Stimulated activated CD8-positive, alpha-beta memory T cell treated with anti-CD3 and anti-CD28 coated beads, Interleukin-7, amount 100 ng/mL, for 4 hours (primary cell): ENCODE results near the gene HSPG2.

ENCODE experiments used
- DNase-seq, 2 donors: peaks; one replicate each; pipeline ENCODE4 v3.0.0-alpha.2; 2020; ENCODE audit warnings: low read depth in 2 of 2

HSPG2 gene

DNA sequence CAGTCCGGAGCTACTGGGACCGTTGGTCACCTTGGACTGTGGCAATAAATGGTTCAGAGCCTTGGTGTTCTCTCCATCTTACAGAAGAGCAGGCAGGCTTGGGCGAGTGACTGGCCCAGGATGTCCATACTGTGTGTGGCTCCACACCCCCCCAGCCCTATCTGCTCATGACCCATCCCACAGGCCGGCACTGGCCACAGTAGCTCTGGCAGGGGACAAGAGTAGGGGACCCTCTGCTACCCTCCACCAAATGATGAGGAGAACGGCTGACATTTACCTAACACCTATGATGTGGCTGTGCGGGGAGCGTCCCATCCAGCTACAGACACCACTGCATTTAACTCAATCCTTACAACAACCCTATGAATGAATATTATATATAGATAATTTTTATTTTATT is 111.7 kb downstream of the HSPG2 start:
- no peak for DNase-seq

DNA sequence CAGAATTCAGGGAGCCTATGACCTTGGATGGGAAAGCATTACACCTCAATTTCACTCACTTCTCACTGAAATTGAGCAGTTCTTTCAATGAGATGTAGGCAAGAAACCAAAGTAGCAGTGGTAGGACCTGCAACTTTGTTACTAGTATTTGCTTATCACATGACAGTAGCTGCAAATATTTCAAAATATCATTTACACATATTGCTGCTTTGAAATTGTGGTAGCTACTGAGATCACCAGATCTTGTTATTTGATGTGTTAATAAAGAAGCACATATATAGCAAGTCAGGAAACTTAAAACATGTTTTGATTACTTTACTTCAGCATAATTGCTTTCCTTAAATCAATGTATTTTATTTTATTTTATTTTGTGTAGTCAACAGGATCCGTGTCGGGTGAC is 112.2 kb downstream of the HSPG2 start:
- no peak for DNase-seq

DNA sequence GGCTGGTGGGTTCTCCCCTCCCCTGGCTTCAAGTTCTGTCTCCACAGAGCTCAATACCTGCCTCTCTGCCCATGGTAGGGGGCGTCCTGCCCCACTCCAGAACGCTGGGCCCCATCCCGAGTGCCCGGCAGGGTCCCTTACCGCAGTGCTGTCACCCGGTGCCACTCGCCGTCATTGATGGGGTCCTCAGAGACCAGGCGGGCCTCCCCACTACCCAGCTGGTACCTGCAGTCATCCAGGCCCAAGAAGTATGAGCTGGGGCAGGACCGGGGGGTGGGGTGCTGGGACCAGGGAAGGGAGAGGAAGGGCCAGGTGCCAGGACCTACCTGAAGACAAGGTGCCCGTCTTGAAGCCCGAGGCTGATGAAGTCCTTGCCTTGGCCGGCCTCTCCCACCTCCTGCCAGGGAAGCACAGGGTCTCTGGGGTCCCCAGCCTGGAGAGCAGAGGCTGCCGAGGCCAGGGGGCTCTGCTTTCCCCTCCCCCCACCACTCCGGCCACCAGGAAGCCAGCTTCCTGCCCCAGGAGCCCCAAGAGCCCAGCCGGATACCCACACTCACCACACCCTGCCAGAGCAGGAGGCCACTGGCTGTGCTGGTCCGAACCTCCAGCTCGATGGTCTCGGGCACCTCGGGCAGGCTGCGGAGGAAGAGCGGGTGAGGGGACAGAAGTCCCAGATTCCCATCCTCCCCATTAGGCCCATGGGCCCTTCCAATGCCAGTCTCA is 113.0 kb downstream of the HSPG2 start:
- no peak for DNase-seq

DNA sequence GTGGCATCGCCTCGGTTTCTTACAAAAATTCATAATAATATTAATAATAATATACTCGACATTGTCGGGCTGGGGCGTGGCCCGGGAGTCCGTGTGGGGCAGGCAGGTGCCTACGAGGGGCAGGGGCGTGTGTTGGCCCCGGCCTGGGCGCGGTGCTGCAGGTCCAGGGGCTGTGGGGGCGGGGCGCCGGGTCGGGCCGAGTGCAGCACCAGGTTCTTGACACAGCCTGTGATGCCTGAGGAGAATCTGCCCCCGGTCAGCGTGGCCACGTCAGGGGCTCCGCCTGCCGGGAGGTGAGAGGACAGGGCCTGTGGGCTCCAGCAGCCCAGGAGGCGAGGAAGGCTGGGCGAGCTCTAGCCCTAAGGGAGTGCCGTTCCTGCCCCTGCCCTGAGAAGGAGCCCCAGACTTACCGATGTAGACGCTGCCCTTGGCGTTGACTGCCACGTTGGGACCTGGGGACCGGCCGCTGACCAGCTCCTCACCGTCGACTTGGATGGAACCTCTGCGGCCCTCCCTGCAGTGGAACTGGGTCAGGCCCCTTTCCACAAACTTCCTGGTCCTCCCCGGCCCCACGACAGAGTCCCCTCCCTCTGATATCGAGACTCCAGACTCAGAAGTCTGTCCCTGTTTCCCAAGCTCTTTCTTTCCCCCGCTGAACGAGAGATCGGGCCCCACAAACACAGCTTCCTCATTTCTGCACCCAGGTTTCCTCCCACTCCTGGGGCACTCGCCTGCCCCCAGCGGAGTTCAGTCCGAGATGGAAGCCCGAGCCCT is 113.7 kb downstream of the HSPG2 start:
- DNase-seq = no peak

DNA sequence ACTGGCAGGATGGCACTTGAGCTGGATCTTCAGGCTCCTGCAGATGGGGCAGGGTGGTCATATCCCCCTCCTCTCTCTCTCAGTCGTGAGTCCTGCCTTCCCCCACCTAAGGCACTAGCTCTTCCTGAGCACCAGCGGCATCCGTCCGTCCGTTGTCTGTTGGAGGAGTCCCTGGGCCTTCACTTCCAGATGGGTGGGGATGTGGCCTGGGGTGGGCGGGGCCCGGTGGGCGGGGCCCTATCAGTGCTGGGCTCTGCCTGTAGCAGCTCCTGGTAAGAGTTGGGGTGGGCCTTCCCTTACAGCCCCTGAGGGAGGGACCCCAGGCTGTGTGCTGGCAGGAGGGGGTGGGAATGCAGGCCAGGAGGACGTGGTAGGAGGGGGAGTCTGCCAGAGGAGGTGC is 114.8 kb downstream of the HSPG2 start:
- DNase-seq = no peak

DNA sequence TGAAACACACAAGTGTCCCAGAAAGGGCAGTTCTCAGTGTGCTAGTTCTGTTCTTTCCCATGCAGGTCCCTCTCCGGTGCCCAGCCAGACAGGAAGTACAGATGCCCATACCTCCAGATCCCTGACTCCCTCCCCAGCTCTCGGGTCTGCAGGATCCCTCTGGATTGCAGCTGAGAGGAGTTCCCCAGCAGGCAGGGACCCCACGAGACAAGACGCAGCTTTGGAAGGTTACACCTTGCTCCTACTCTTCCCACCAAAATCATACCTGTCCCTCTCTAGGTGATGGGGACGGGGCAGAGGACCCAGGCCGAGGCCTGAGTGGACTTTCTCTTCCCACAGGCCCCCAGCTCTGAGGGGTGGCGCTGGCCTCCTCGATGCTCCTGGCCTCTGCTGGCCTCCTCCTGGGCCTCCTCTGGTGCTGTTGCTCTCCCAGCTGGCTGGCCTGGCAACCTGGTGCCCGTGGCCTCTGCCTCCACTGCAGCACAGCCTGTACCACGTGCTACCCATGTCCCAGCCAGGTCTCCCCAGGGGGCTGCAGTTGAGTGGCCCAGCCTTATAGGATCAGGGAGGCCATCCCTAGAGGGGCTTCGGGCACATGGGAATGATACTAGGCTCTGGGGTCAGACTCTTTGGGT is 115.6 kb downstream of the HSPG2 start:
- DNase-seq = no peak

DNA sequence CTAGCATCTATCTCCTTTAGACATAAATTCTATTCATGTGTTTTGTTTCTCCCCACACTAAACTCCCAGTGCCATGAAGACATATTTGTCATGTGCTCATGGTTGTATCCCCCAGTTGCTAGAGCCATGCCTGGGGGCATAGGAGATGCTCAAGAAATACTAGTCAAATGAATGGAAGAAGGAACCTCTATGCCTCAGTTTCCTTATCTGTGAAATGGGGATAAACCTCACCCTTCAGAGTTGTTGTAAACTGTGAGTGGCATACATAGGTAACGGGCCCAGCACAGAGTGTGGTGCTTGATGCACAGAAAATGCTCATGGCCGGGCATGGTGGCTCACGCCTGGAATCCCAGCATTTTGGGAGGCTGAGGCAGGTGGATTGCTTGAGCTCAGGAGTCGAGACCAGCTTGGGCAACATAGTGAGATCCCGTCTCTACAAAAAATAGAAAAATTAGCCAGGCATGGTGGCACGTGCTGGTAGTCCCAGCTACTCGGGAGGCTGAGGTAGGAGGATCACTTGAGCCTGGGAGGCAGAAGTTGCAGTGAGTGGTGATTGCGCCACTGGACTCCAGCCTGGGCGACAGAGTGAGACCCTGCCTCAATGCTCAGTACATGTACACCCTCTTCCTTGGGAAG is 116.4 kb downstream of the HSPG2 start:
- DNase-seq = no peak

DNA sequence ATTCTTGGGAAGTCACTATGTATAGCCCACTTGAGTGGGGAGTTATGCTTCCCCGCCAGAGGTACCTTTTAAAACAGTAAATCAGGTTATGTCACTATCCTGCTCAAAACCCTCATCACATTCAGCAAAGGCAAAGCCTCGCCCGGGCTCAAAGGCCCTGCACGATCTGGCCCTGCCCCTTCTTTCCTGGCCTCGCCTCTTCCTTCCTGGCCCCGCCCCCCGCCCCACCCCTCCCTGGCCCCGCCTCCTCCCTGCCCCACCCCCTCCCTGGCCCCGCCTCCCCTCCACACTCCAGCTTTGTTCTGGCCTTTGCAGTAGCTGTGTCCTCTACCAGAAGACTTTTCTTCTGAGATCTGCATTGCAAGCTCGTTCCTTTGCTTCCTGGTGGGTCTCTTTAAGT is 118.5 kb downstream of the HSPG2 start:
- no peak for DNase-seq

DNA sequence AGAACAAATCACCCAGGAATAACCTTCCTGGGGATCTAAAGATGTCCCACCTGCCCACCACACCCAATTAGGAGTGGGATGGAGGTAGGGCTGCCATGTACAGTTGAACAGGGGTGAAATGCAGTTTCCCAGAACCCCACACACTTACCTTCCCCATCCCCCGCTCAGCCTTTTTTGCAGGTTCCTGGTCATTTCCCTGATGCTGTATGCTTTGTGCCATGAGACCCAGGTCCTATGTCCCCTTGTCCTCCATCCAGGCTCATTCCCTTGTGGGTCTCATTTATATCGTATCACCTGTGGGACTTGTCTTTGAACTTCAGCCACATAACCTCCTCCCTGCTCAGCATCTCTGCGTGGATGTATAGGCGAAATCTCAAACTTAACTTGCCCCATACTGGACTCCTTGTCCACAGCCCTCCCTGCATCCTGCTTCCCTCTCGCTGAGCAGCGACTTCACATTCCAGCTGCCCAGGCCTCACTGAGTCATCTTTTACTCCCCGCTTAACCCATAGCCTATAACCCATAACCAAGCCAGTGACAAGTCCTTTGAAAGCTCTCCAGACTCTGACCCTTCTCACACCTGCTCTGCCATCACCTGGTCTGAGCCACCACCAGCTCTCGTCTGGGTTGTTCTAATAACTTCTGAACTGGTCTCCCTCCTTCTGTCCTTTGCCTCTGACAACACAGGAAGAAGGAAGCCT is 120.4 kb downstream of the HSPG2 start:
- no peak for DNase-seq

DNA sequence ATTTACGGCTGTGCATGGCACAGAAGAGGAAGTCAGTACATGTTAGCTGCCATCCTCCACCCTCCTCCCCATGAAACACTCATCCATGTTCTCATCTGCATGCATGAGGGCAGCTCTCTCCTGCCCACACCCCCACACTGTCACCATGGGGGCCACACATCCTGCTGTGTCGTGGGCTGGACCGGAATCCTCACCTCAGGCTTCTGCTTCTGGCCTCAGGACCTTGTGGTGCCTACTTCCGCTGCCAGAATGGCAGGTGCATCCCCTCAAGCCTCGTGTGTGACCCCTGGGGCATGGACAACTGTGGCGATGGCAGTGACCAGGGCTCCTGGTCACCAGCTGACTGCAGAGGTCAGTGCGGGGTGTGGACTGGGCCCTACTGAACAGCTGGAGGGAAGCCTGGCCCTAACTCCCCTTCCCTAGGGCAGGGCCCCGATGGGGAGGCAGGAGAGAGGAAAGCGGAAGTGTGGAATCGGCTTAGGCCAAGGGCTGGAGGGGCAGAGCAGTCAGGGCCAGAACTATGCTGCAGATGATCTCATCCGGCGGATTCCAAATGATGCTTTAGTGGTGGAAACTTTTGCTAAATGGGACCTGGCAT is 121.3 kb downstream of the HSPG2 start:
- no peak for DNase-seq

DNA sequence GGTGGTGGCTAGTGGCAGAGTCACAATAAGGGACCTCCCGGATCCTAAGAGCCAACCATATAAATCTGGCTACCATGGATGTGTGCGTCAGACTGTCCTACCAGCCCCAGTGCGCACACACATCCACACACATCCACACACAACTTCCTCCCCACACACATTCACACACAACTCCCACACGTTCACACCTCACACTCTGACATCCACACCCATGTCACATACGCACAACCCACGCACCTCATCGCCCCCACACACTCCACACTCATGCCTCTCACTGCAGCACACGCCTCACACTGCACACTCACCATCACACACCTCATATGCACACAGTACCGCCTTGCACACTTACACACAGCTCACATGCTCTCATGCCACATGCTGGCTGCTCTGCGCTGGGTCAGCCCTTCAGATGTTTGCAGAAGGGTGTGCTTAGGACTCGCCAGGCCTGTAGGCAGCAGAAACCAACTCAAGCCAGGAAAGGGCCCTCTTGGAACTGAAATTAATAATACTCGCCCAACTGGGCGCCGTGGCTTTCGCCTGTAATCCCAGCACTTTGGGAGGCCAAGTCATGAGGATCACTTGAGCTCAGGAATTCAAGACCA is 122.0 kb downstream of the HSPG2 start:
- DNase-seq = no peak

DNA sequence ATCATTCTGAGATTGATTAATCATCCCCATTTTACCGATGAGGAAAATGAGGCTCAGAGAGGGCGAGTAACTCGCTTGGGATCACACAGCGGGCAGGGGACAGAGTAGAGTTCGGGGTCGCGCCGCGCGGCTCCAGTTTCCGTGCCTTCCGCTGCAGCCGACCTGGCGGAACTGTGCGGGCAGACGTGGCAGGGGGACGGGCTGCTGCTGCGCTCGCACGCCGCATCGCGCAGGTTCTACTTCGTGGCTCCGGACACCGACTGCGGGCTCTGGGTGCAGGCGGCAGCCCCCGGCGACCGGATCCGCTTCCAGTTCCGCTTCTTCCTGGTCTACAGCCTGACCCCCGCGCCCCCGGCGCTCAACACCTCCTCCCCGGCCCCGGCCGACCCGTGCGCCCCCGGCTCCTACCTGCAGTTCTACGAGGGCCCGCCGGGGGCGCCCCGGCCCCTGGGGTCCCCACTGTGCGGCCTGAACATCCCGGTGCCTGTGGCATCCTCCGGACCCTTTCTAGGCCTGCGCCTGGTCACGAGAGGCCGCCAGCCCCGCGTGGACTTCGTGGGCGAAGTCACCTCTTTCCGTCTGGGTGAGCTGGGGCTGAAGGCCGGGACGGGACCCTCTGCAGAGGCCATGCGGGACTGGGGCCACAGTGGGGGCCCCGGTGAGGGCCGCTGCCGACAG is 122.7 kb downstream of the HSPG2 start:
- peak in 1 of 2 donors; percentile 8 for DNase-seq

DNA sequence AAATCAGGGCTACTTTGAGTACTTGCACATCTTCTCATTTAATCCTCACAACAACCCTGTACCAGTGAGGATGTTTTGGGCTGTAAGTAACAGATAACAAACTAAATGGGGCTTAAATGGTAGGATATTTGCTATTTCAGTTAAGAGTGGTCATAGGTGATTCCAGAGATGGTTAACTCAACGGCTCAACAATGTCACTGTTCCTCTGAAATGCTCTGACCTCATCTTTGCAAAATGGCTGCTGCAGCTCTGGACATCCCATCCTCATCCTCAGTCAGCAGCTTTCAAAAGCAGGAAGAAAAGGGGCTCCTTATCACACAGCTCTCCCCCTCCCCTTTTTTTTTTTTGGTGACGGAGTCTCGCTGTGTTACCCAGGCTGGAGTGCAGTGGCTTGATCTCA is 123.6 kb downstream of the HSPG2 start:
- no peak for DNase-seq

DNA sequence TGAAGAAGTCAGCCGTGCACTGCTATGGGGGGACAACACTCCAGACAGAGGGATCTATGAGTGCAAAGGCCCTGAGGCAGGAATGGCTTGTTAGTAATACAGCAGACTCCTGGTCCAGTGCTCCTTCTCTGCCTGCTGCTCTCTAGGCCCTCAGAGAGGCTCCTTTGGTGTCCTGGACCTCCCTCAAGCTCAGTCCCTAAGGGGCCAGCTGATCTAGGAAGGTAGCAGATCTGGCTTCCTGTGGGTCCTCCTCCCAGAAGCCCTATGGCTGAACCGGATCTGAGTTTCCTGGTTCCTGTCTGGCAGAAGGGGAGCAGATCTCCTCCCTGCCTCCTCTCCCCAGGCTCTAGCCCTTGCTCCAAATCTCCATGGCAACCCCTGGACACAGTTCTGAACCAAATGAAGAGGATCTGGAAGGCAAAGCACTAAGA is 125.2 kb downstream of the HSPG2 start, which contains the start of gene LDLRAD2:
Gene LDLRAD2, plus strand, starts transcription at position 391 of the 431 bp plus-strand sequence. CDS start 187 bp downstream, outside the sequence.
- no peak for DNase-seq

DNA sequence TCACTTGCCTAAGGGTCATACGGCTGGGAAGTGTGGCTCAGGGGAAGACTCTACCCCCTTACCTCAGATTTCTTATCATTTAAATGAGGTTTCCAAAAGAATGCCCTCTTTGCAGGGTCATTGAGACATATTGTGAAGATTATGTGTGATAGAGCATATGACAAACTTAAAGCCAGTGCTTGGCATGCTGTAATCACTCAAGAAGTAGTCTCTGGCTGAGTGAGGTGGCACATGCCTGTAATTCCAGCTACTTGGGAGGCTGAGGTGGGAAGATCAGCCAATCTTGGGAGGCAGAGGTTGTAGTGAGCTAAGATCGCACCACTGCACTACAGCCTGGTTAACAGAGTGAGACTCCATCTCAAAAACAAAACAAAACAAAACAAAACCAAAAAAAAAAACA is 132.6 kb downstream of the HSPG2 start:
- DNase-seq = no peak

DNA sequence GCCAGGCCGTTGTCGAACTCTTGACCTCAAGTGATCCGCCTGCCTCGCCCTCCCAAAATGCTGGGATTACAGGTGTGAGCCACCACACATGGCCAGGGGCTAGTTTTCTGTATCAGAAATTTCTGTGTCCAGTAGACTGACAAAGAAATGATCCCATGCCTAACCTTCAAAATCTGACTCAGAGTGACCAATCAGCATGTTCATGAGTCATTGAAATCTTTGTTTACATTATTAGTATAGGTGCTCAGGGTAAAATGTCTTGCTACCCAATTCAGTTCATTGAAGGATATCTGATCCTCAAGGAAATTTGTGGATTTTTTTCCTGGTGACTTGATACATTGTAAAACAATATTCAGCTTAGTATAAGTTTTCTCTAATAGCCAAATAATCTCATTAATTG is 136.0 kb downstream of the HSPG2 start:
- no peak for DNase-seq

DNA sequence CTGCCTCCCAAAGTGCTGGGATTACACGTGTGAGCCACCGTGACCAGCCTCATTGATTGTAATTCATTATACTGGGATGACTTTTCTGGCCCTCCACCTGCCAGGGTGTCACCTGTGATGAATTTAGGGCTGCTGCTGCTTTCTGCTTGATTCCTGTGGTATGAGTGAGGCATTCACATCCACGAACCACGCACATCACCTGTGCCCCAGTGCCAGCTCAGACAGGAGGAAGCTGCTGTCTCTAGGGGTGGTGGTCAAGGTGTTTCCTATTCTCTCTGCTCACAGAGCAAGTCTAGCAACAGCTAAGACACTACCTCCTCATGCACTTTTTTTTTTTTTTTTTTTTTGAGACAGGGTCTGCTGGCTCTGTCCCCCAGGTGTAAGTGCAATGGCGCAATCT is 137.4 kb downstream of the HSPG2 start:
- DNase-seq = no peak

DNA sequence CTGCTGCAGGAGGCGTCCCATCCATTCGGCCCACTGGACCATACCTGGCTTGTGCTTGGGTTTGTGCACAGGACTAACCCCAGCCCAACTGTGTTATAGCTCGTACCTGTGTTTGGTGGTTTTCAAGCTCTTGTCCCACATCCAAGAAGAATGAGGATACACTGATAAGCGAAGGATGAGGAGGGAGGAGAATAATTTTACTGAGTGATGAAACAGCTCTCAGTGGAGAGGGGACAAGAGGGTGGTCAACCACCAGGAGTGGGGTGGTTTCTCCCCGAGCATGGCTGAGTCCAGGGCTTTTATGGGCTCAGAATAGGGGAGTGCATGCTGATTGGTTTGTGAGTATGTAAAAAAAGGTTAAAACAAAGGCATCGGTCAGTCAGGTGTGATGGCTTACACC is 142.0 kb downstream of the HSPG2 start:
- no peak for DNase-seq

DNA sequence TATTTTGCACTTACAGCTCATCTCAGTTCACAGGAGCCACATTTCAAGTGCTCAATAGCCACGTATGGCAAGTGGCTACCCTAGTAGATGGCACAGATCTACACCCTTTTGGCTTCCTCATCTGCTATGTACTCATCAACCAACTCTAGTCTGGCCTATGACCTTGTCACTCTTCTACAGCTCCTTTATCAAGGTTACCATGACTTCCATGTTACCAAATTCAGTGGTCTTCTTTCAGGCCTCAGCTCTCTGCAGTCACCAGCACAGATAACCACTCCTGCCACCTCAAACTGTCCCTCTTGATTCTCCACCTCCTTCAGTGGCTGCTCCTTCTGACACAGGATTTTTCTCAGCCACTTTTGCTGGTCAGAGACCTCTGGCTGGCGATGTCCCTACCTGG is 142.5 kb downstream of the HSPG2 start:
- no peak for DNase-seq

DNA sequence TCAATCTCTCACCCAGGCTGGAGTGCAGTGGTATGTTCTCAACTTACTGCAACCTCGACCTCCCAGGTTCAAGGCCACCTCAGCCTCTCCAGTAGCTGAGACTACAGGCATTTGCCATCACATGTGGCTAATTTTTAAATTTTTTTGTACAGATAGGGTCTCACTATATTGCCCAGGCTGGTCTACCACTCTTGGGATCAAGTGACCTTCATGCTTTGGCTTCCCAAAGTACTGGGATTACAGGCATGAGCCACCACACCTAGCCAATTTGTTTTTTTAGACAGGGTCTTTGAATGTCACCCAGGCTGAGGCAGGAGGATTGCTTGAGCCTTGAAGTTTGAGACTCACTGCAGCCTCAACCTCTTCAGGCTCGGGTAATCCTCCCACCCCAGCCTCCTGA is 144.0 kb downstream of the HSPG2 start:
- DNase-seq = no peak
